OCI-LY3 (cell line): ENCODE results near the gene ANKMY2.

Experiments
- CTCF ChIP-seq: fragments of 200-600, 300-600 bp; sonication (generic); IDR thresholded peaks from 2 replicates; pipeline ENCODE4 v1.5.1; 2014; ENCODE audit warnings: antibody characterized with exemption, low read length, low read depth
- EZH2phosphoT487 ChIP-seq: fragments of 200-600 bp; shearing (Covaris generic); IDR thresholded peaks from 2 replicates; pipeline ENCODE4 v1.6.1; 2018; ENCODE audit warnings: antibody characterized with exemption, mixed run types, low read depth

GRCh38 chr7:16604054-16604453 is 41.5 kb downstream of the ANKMY2 start:
- peak; percentile 44 for TF ChIP-seq CTCF
- no peak for TF ChIP-seq EZH2phosphoT487
